GM19023 (cell line): ENCODE results near the gene GON4L.
"Not testable (repeated sequence)": the region's sequence is repeated elsewhere in the genome, so short reads cannot be mapped to it uniquely, and the experiment has no call there.

Experiments used
- ATAC-seq: cut with Tn5 transposase; IDR thresholded peaks from one replicate; pipeline ENCODE4 v1.9.1; 2021; ENCODE audit warnings: mild to moderate bottlenecking, moderate library complexity; ENCODE audit not compliant: unreplicated experiment

The GON4L gene

GRCh38 chr1:155759017-155759416, 98.0 kb downstream of the GON4L start:
- not testable (repeated sequence) for ATAC-seq

- not testable (repeated sequence) for ATAC-seq
These were observed 108.9 kb downstream of the GON4L start for GRCh38 chr1:155748141-155748540.

GRCh38 chr1:155747586-155747985, 109.4 kb downstream of the GON4L start:
- ATAC-seq, result not testable (repeated sequence)

- ATAC-seq, result peak; percentile 90
These were observed 111.5 kb downstream of the GON4L start for GRCh38 chr1:155745284-155746228.

- no peak for ATAC-seq
These were observed 112.2 kb downstream of the GON4L start for GRCh38 chr1:155744711-155745283.

GRCh38 chr1:155741908-155742307, 115.1 kb downstream of the GON4L start:
- ATAC-seq, result no peak

- no peak for ATAC-seq
These were observed 116.0 kb downstream of the GON4L start for GRCh38 chr1:155740995-155741394.

GRCh38 chr1:155729031-155729898, 127.7 kb downstream of the GON4L start:
- ATAC-seq, result no peak

GRCh38 chr1:155725142-155725541, 131.9 kb downstream of the GON4L start:
- ATAC-seq, result no peak

GRCh38 chr1:155719703-155720102, 137.3 kb downstream of the GON4L start:
- no peak for ATAC-seq

GRCh38 chr1:155718524-155719115, 138.4 kb downstream of the GON4L start:
- not testable (repeated sequence) for ATAC-seq

- ATAC-seq, result no peak
These were observed 140.0 kb downstream of the GON4L start for GRCh38 chr1:155717041-155717440.

- no peak for ATAC-seq
These were observed 141.2 kb downstream of the GON4L start for GRCh38 chr1:155715777-155716176.

GRCh38 chr1:155715056-155715455, 142.0 kb downstream of the GON4L start:
- ATAC-seq, result not testable (repeated sequence)

- ATAC-seq, result no peak
These were observed 143.9 kb downstream of the GON4L start for GRCh38 chr1:155713075-155713474.

GRCh38 chr1:155712636-155713035, 144.4 kb downstream of the GON4L start:
- not testable (repeated sequence) for ATAC-seq

- ATAC-seq, result not testable (repeated sequence)
These were observed 145.6 kb downstream of the GON4L start for GRCh38 chr1:155711457-155711856.

- no peak for ATAC-seq
These were observed 147.6 kb downstream of the GON4L start for GRCh38 chr1:155709391-155709790.

GRCh38 chr1:155706139-155706538, 150.9 kb downstream of the GON4L start:
- ATAC-seq, result no peak

- ATAC-seq, result not testable (repeated sequence)
These were observed 152.6 kb downstream of the GON4L start for GRCh38 chr1:155704414-155704813.

GRCh38 chr1:155703216-155703615, 153.8 kb downstream of the GON4L start:
- ATAC-seq, result no peak
